Loucy (cell line): ENCODE data around the gene GIT2.

Experiments
- H2AFZ ChIP-seq: fragments of 200-600 bp; sonication (generic); 2 replicates; pipeline ENCODE4 v1.6.0; 2016; ENCODE audit warnings: antibody characterized with exemption, mild to moderate bottlenecking, low read length, moderate library complexity
- H3F3A ChIP-seq: fragments of 200-600 bp; 2 replicates; pipeline ENCODE4 v1.6.0; 2016; ENCODE audit warnings: antibody characterized with exemption, low read depth, mild to moderate bottlenecking
- H3K27me3 ChIP-seq: fragments of 200-600 bp; sonication (generic); 2 replicates; pipeline ENCODE4 v1.6.1; 2014; ENCODE audit warnings: low read length, mild to moderate bottlenecking; ENCODE audit not compliant: insufficient read depth, poor library complexity, severe bottlenecking
- H3K36me3 ChIP-seq: fragments of 200-600 bp; sonication (generic); 2 replicates; pipeline ENCODE4 v1.6.1; 2016; ENCODE audit warnings: low read length; ENCODE audit not compliant: insufficient read depth
- H3K4me1 ChIP-seq: fragments of 200-600 bp; sonication (generic); 2 replicates; pipeline ENCODE4 v1.5.1; 2014; ENCODE audit warnings: low read length, mild to moderate bottlenecking; ENCODE audit not compliant: insufficient read depth, poor library complexity, severe bottlenecking
- H3K4me2 ChIP-seq: fragments of 200-600 bp; sonication (generic); 2 replicates; pipeline ENCODE4 v1.6.0; 2014; ENCODE audit warnings: antibody characterized with exemption, low read length, low read depth, mild to moderate bottlenecking; ENCODE audit not compliant: poor library complexity, severe bottlenecking
- H3K4me3 ChIP-seq: fragments of 200-600 bp; sonication (generic); 2 replicates; pipeline ENCODE4 v1.5.1; 2014; ENCODE audit warnings: low read length, mild to moderate bottlenecking, mixed read lengths; ENCODE audit not compliant: poor library complexity, severe bottlenecking
- H3K79me2 ChIP-seq: fragments of 200-600 bp; sonication (generic); 2 replicates; pipeline ENCODE4 v1.6.1; 2014; ENCODE audit warnings: low read length; ENCODE audit not compliant: insufficient read depth
- H3K9ac ChIP-seq: fragments of 200-600 bp; sonication (generic); 2 replicates; pipeline ENCODE4 v1.6.0; 2014; ENCODE audit warnings: mild to moderate bottlenecking, low read depth, low read length, moderate library complexity; ENCODE audit not compliant: poor library complexity, severe bottlenecking
- H3K9me2 ChIP-seq: fragments of 200-600 bp; sonication (generic); replicated peaks from 2 replicates; pipeline ENCODE4 v1.6.1; 2016; ENCODE audit warnings: low read depth, low read length, mixed read lengths
- H3K9me3 ChIP-seq: fragments of 200-600 bp; sonication (generic); 2 replicates; pipeline ENCODE4 v1.6.1; 2014; ENCODE audit warnings: mild to moderate bottlenecking, antibody characterized with exemption, low read length, low read depth; ENCODE audit not compliant: insufficient read depth
- H4K20me1 ChIP-seq: fragments of 200-600 bp; sonication (generic); 2 replicates; pipeline ENCODE4 v1.6.0; 2014; ENCODE audit warnings: antibody characterized with exemption, low read length, mild to moderate bottlenecking; ENCODE audit not compliant: insufficient read depth, poor library complexity, severe bottlenecking
- EZH2phosphoT487 ChIP-seq: fragments of 200-600 bp; IDR thresholded peaks from 2 replicates; pipeline ENCODE4 v1.6.1; 2018; ENCODE audit warnings: antibody characterized with exemption, mild to moderate bottlenecking, moderate library complexity, borderline replicate concordance
- TF ChIP-seq, protein P1 (sequence below): fragments of 200-600 bp; sonication (generic); conservative IDR thresholded peaks from 2 replicates; pipeline ENCODE4 v1.5.1; 2014; ENCODE audit warnings: mild to moderate bottlenecking, antibody characterized with exemption, low read length

GIT2 gene

DNA sequence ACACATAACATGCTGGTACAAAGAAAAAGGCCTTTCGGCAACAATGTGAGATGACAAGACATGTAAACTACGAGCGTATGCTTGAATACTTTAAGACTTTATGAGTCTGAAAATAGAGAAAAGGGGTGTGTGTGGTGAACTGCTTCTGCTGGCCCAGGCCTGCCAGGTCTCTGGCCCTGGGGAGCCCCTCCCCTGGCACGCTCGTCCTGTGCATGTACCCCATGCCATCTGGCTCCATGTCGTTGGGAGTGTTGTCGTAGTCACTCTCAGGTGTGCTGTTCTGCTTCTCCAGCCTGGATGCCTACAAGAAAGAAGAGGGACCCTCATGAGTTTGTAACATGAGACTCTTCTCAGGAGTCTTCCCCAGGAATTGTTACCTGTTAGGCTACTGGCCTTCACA lies 57.2 kb downstream of the GIT2 start:
- Histone ChIP-seq H2AFZ (no peak overlapping the region), H4K20me1 (no peaks in the 10 kb centered on the region), H3K27me3 (no peaks in the 10 kb centered on the region), H3K79me2 (no peaks in the 10 kb centered on the region), H3K4me2 (no peak overlapping the region), H3K4me3 (no peak overlapping the region), H3K36me3 (peaks cover 15% of the 10 kb centered on the region; the same call in 1 of the 2 replicates), H3K9ac (no peak overlapping the region), H3K4me1 (no peaks in the 10 kb centered on the region), H3K9me3 (no peaks in the 10 kb centered on the region), H3K9me2 (no peaks in the 10 kb centered on the region), H3F3A (no peaks in the 10 kb centered on the region)
- TF ChIP-seq EZH2phosphoT487: no peak
- TF ChIP-seq, protein P1, sequence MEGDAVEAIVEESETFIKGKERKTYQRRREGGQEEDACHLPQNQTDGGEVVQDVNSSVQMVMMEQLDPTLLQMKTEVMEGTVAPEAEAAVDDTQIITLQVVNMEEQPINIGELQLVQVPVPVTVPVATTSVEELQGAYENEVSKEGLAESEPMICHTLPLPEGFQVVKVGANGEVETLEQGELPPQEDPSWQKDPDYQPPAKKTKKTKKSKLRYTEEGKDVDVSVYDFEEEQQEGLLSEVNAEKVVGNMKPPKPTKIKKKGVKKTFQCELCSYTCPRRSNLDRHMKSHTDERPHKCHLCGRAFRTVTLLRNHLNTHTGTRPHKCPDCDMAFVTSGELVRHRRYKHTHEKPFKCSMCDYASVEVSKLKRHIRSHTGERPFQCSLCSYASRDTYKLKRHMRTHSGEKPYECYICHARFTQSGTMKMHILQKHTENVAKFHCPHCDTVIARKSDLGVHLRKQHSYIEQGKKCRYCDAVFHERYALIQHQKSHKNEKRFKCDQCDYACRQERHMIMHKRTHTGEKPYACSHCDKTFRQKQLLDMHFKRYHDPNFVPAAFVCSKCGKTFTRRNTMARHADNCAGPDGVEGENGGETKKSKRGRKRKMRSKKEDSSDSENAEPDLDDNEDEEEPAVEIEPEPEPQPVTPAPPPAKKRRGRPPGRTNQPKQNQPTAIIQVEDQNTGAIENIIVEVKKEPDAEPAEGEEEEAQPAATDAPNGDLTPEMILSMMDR: no peak

DNA sequence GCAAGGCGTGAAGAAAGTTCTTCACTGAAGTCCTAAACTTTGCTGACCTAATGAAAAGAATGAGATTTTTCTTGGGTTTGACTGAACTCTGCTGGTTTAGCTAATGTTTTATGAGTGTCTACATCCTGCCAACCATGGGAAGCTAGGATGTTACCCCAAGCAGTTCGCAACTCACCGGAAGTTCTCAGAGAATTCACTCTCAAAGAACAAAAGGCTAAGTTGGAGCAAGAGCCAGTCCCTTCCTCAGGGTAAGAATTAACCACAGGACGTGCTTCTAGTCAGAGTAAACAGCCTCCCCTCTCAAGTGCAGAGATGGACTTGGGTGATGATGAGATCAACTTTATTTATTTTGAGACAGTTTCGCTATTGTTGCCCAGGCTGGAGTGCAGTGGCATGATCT lies 58.8 kb downstream of the GIT2 start:
- Histone ChIP-seq H3K79me2 (no peaks in the 10 kb centered on the region), H3F3A (no peaks in the 10 kb centered on the region), H4K20me1 (no peaks in the 10 kb centered on the region)

DNA sequence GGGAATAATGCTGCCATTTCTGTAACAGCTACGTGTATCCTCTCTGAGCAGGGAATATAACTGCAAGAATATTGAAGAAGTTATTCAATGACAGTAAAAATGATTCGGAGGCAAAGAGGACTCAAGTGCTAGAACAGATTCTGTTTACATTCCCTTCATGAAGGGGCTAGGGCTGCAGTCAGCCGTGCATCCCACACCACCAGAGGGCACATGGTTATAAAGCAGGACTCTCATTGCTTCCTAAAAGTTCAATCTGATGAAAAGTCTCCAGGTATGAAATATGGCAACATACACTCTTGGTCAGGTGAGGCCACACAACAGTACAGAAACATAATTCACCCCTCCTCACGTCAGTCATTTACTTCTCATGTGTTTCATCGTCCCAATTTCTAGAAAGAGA lies 62.1 kb downstream of the GIT2 start:
- H3K36me3 ChIP-seq: peaks cover 33% of the 10 kb centered on the region; the same call in 1 of the 2 replicates
- H3K27me3 ChIP-seq: no peaks in the 10 kb centered on the region
- H3K4me2 ChIP-seq: no peak overlapping the region

More for the DNA sequence above, 58.8 kb downstream of the GIT2 start:
- Histone ChIP-seq H2AFZ (no peak overlapping the region), H3K4me3 (no peak overlapping the region), H3K9ac (no peak overlapping the region), H3K27me3 (no peaks in the 10 kb centered on the region), H3K9me2 (no peaks in the 10 kb centered on the region), H3K4me1 (no peaks in the 10 kb centered on the region), H3K36me3 (peaks cover 22% of the 10 kb centered on the region; the same call in 1 of the 2 replicates), H3K9me3 (no peaks in the 10 kb centered on the region), H3K4me2 (no peak overlapping the region)
- no peak for TF ChIP-seq EZH2phosphoT487
- TF ChIP-seq, protein P1: no peak

More for the DNA sequence above, 62.1 kb downstream of the GIT2 start:
- no peaks in the 10 kb centered on the region for H3K9me2 ChIP-seq
- H3K79me2 ChIP-seq: no peaks in the 10 kb centered on the region
- no peak overlapping the region for H3K4me3 ChIP-seq
- H3F3A ChIP-seq: no peaks in the 10 kb centered on the region
- no peaks in the 10 kb centered on the region for H3K9me3 ChIP-seq
- no peaks in the 10 kb centered on the region for H4K20me1 ChIP-seq
- no peak for TF ChIP-seq EZH2phosphoT487
- TF ChIP-seq, protein P1: peak; percentile 49
- H3K4me1 ChIP-seq: no peaks in the 10 kb centered on the region
- no peak overlapping the region for H3K9ac ChIP-seq
- H2AFZ ChIP-seq: no peak overlapping the region
